ENCODE data around the gene HOXD12.

Gene HOXD12

DNA sequence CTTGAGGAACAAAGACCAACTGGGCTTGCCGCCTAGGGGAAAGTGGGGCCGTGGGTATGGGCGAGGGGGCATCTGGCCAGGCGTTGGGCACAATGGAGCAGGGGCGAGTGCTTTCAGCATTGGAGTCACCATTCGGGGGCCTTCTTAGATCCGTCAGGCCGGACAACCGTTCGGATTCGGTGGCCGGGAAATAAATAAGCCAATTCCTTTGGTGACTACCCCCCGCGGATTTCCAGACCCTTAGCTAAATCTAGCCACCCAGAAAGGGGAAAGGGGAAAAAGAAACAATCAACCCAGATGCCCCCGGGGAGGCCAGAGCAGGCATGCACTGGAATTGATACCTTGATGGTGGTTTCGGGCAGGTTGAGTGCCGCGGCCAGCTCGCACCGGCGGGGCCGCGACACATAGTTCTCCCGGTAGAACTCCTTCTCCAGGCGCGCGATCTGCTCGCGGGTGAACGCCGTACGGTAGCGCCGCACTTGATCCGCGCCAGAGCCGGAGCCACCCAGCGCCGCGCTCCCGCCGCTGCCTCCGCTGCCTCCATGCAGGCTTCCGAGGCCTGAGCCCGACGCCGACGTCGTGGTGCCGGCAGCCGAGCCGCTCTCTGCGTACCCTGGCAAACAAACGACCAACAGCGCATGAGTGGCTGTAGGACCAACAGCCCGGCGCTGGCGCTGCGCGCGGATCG is 17.6 kb upstream of the HOXD12 start:
- Histone ChIP-seq H3K79me2 (ENCODE audit: insufficient read depth, low read length) (no peaks in the 10 kb centered on the region), H3K27ac (ENCODE audit: low read depth, low read length, poor library complexity, severe bottlenecking) (no peak overlapping the region), H3K9me3 (ENCODE audit: low read length) (no peaks in the 10 kb centered on the region), H3K4me2 (ENCODE audit: low read length) (no peak overlapping the region), H2AFZ (ENCODE audit: low read length) (no peak overlapping the region), H4K20me1 (ENCODE audit: insufficient read depth, low read length) (no peaks in the 10 kb centered on the region), H3K9ac (ENCODE audit: low read length) (no peak overlapping the region), H3K27me3 (ENCODE audit: insufficient read depth, low read length) (no peaks in the 10 kb centered on the region), H3K4me3 (ENCODE audit: low read depth, low read length, poor library complexity, severe bottlenecking) (no peak overlapping the region), H3F3A (ENCODE audit: insufficient read depth, low read length) (no peaks in the 10 kb centered on the region), H3K9me2 (ENCODE audit: low read depth, low read length) (no peaks in the 10 kb centered on the region), H3K36me3 (ENCODE audit: insufficient read depth, low read length) (no peaks in the 10 kb centered on the region), H3K4me1 (ENCODE audit: insufficient read depth, low read length, severe bottlenecking) (no peaks in the 10 kb centered on the region)
- TF ChIP-seq EZH2 (IDR thresholded peaks at IDR 0.05; ENCODE audit: borderline replicate concordance, low read length) = no peak
- TF ChIP-seq, protein P1, sequence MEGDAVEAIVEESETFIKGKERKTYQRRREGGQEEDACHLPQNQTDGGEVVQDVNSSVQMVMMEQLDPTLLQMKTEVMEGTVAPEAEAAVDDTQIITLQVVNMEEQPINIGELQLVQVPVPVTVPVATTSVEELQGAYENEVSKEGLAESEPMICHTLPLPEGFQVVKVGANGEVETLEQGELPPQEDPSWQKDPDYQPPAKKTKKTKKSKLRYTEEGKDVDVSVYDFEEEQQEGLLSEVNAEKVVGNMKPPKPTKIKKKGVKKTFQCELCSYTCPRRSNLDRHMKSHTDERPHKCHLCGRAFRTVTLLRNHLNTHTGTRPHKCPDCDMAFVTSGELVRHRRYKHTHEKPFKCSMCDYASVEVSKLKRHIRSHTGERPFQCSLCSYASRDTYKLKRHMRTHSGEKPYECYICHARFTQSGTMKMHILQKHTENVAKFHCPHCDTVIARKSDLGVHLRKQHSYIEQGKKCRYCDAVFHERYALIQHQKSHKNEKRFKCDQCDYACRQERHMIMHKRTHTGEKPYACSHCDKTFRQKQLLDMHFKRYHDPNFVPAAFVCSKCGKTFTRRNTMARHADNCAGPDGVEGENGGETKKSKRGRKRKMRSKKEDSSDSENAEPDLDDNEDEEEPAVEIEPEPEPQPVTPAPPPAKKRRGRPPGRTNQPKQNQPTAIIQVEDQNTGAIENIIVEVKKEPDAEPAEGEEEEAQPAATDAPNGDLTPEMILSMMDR (IDR thresholded peaks at IDR 0.05; ENCODE audit: low read length) = no peak

DNA sequence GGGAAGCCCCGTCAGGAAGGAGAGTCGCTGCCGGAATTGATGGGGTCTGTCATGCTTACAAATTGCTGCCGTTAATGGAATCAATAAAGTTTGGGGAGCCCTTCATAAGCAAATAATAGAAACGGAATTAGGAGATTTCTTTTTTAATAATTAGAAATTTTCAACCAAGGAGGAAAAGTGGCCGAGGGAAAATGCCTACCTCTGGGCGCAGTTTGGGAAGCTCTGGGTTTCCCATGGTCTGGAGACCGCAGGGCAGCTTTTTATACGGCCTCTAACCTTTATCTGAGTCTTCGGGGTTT is 17.1 kb upstream of the HOXD12 start:
- Histone ChIP-seq H3K9ac (ENCODE audit: low read length) (no peak overlapping the region), H3K4me1 (ENCODE audit: insufficient read depth, low read length, severe bottlenecking) (no peaks in the 10 kb centered on the region), H3K27me3 (ENCODE audit: insufficient read depth, low read length) (no peaks in the 10 kb centered on the region), H3K36me3 (ENCODE audit: insufficient read depth, low read length) (no peaks in the 10 kb centered on the region), H3F3A (ENCODE audit: insufficient read depth, low read length) (no peaks in the 10 kb centered on the region), H4K20me1 (ENCODE audit: insufficient read depth, low read length) (no peaks in the 10 kb centered on the region), H3K9me3 (ENCODE audit: low read length) (no peaks in the 10 kb centered on the region), H3K27ac (ENCODE audit: low read depth, low read length, poor library complexity, severe bottlenecking) (no peak overlapping the region), H2AFZ (ENCODE audit: low read length) (no peak overlapping the region), H3K9me2 (ENCODE audit: low read depth, low read length) (no peaks in the 10 kb centered on the region), H3K4me2 (ENCODE audit: low read length) (no peak overlapping the region), H3K4me3 (ENCODE audit: low read depth, low read length, poor library complexity, severe bottlenecking) (no peak overlapping the region), H3K79me2 (ENCODE audit: insufficient read depth, low read length) (no peaks in the 10 kb centered on the region)
- TF ChIP-seq, protein P1 (IDR thresholded peaks at IDR 0.05; ENCODE audit: low read length) = no peak
- no peak for TF ChIP-seq EZH2 (IDR thresholded peaks at IDR 0.05; ENCODE audit: borderline replicate concordance, low read length)

DNA sequence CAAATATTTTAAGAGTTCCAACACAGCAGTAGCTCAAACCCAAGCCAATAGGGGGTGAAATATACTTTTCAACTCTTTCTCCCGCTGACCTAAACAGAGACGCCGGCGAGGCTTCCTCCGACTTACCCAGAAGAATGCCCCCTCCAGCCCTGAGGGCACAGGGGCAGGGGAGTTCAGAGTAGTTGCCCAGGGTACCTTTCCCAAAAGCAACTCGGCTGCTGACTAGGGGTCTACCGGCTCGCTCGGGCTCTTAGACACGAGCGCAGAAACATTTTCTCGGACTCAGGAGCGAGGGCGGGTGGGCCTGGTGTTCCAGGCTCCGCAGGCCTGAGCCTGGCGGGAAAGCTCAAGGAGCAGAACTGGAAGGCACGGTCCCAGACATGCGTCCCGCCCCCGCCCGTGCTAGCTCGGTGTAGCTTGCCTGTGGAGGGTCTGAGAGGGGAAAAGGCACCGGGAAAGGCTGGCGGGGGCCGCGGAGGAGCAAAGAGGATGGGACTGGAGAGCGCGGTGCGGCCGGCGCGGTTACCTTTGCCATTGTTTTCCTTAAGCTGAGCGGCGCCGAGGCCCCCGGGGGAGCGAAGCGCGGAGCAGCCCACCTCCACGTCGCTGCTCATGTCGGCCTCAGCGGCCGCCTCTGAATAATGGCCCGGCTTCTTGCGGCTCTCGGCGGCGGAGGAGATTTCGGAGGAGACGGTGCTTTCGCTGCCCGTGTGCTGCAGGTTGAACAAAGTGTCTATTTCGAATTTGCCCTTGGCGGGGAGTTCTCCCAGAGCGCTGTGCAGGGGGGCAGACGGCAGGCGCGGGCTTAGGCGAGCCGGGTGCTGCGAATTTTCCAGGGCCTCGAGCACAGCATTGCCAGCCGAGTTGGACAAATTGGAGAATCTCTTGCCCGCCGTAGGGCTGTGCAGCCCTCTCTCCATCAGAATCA is 16.5 kb upstream of the HOXD12 start:
- Histone ChIP-seq H2AFZ (ENCODE audit: low read length) (no peak overlapping the region), H3K27me3 (ENCODE audit: insufficient read depth, low read length) (no peaks in the 10 kb centered on the region), H4K20me1 (ENCODE audit: insufficient read depth, low read length) (no peaks in the 10 kb centered on the region)

More for the DNA sequence above, 16.5 kb upstream of the HOXD12 start:
- H3F3A ChIP-seq (ENCODE audit: insufficient read depth, low read length) = no peaks in the 10 kb centered on the region
- no peaks in the 10 kb centered on the region for H3K9me3 ChIP-seq (ENCODE audit: low read length)
- H3K9me2 ChIP-seq (ENCODE audit: low read depth, low read length) = no peaks in the 10 kb centered on the region
- no peaks in the 10 kb centered on the region for H3K36me3 ChIP-seq (ENCODE audit: insufficient read depth, low read length)
- no peaks in the 10 kb centered on the region for H3K79me2 ChIP-seq (ENCODE audit: insufficient read depth, low read length)
- no peaks in the 10 kb centered on the region for H3K4me1 ChIP-seq (ENCODE audit: insufficient read depth, low read length, severe bottlenecking)
- no peak overlapping the region for H3K4me3 ChIP-seq (ENCODE audit: low read depth, low read length, poor library complexity, severe bottlenecking)
- TF ChIP-seq, protein P1 (IDR thresholded peaks at IDR 0.05; ENCODE audit: low read length) = no peak
- TF ChIP-seq EZH2 (IDR thresholded peaks at IDR 0.05; ENCODE audit: borderline replicate concordance, low read length) = no peak
- H3K27ac ChIP-seq (ENCODE audit: low read depth, low read length, poor library complexity, severe bottlenecking) = no peak overlapping the region
- no peak overlapping the region for H3K4me2 ChIP-seq (ENCODE audit: low read length)
- no peak overlapping the region for H3K9ac ChIP-seq (ENCODE audit: low read length)
